Measurements from ENCODE around the gene RPRD1B. TPM values are rescaled to one million over a fixed set of nuclear protein-coding genes. Genes with fewer than 3 reads are reported as not detected.

Gene RPRD1B
- total and polyA plus RNA-seq, 2 of the 8 experiments (the other 6 are each of a cell fraction or from before 2014, with no cell fraction given) = 10.3 to 20.9 TPM

- no peak overlapping the region for H3K4me2 ChIP-seq (ENCODE audit: insufficient read depth in 1 of 2, low read depth in 2 of 2, low read length in 2 of 2)
- TF ChIP-seq SRF (IDR thresholded peaks at IDR 0.05; ENCODE audit: low read depth, low read length) = no peak
- no peak for TF ChIP-seq POLR2A (IDR thresholded peaks at IDR 0.05; ENCODE audit: control extremely low read depth in 1 of 2, low read depth in 2 of 2, low read length in 2 of 2)
- no peak for TF ChIP-seq FOSL1 (IDR thresholded peaks at IDR 0.05; ENCODE audit: insufficient read depth, low read depth, low read length)
- no peak for TF ChIP-seq SIRT6 (IDR thresholded peaks at IDR 0.05; ENCODE audit: low read length)
- no peak for TF ChIP-seq YY1 (IDR thresholded peaks at IDR 0.05; ENCODE audit: low read depth, low read length)
- no peak for TF ChIP-seq ATF3 (IDR thresholded peaks at IDR 0.05; ENCODE audit: insufficient read depth, low read depth, low read length)
- no peak for TF ChIP-seq ASH2L (IDR thresholded peaks at IDR 0.05; ENCODE audit: low read length)
- TF ChIP-seq EGR1 (IDR thresholded peaks at IDR 0.05; ENCODE audit: borderline replicate concordance, low read depth, low read length) = no peak
- no peak for TF ChIP-seq RBBP5 (IDR thresholded peaks at IDR 0.05; ENCODE audit: borderline replicate concordance, low read depth, low read length)
- TF ChIP-seq RFX5 (IDR thresholded peaks at IDR 0.05; ENCODE audit: borderline replicate concordance, low read depth, low read length) = no peak
- no peak for TF ChIP-seq SUZ12 (IDR thresholded peaks at IDR 0.05; ENCODE audit: low read length)
- TF ChIP-seq ZNF274 (IDR thresholded peaks at IDR 0.05; ENCODE audit: borderline replicate concordance, extremely low read depth, low read length) = no peak
- no peak for TF ChIP-seq NANOG (IDR thresholded peaks at IDR 0.05; ENCODE audit: insufficient read depth, low read depth, low read length, poor library complexity, severe bottlenecking)
- TF ChIP-seq SP4 (IDR thresholded peaks at IDR 0.05; ENCODE audit: low read length) = no peak
- no peak for TF ChIP-seq TBP (IDR thresholded peaks at IDR 0.05; ENCODE audit: low read depth, low read length)
These were observed 4.1 kb upstream of the RPRD1B start for GRCh38 chr20:38029453-38029852.

More at GRCh38 chr20:38029453-38029852, 4.1 kb upstream of the RPRD1B start:
- H2BK120ac ChIP-seq (replicated peaks; ENCODE audit: low read depth, low read length) = no peak overlapping the region
- peaks cover 14% of the 10 kb centered on the region for H3K79me1 ChIP-seq (ENCODE audit: low read depth, low read length)
- peaks cover 4 to 93% of the 10 kb centered on the region in 2 experiments for H3K79me2 ChIP-seq (ENCODE audit: control insufficient read depth in 1 of 2, insufficient read depth in 2 of 2, low read length in 2 of 2)
- peaks cover 13% of the 10 kb centered on the region for H3K23me2 ChIP-seq (ENCODE audit: low read depth, low read length)
- H3K9me3 ChIP-seq (ENCODE audit: insufficient read depth in 2 of 2, low read depth in 1 of 2, low read length in 1 of 2) = no peaks in the 10 kb centered on the region
- H4K5ac ChIP-seq (ENCODE audit: insufficient read length, low read depth, low read length) = no peak overlapping the region
- H3K4ac ChIP-seq (replicated peaks; ENCODE audit: insufficient read length, low read depth, low read length) = no peak overlapping the region
- H2BK5ac ChIP-seq (ENCODE audit: low read depth, low read length) = no peak overlapping the region
- peaks cover 2 to 7% of the 10 kb centered on the region in 2 experiments for H4K20me1 ChIP-seq (replicated peaks in 1 of 2; ENCODE audit: control insufficient read depth in 1 of 2, insufficient read depth in 2 of 2, low read length in 2 of 2)
- DNase-seq (ENCODE audit: low read depth in 1 of 2, low spot score in 2 of 2) (no peak), FAIRE-seq (no peak)
- no peaks in the 10 kb centered on the region for H3K36me3 ChIP-seq (ENCODE audit: control insufficient read depth in 2 of 4, insufficient read depth in 4 of 4, low read length in 3 of 4)
- H3K56ac ChIP-seq (replicated peaks; ENCODE audit: insufficient read length, low read depth, low read length) = no peak overlapping the region
- no peak overlapping the region for H2BK20ac ChIP-seq (ENCODE audit: low read length)
- H3K4me1 ChIP-seq (replicated peaks in 1 of 4; ENCODE audit: control insufficient read depth in 3 of 4, insufficient read depth in 4 of 4, low read length in 3 of 4) = peaks cover 0 to 7% (median 3%) of the 10 kb centered on the region in 4 experiments; a peak in 5 of 7 replicates
- H4K8ac ChIP-seq (ENCODE audit: extremely low read depth, insufficient read depth, low read length) = no peak overlapping the region
- H2BK15ac ChIP-seq (ENCODE audit: low read length) = no peak overlapping the region
- no peak overlapping the region for H3K18ac ChIP-seq (ENCODE audit: extremely low read depth, low read length)
- no peak overlapping the region for H3K14ac ChIP-seq (ENCODE audit: insufficient read length)
- H3K23ac ChIP-seq (ENCODE audit: insufficient read length) = no peak overlapping the region
- H3K27ac ChIP-seq (ENCODE audit: low read depth, low read length) = no peak overlapping the region
- ChIA-PET POLR2A (ENCODE audit: partially characterized antibody) (interaction anchor here (0.7 to 1.4 kb wide), 4 partner anchors 12 to 65 kb away, joined by 3 to 5 read pairs (median 4); no protein-coding TSS in a partner anchor), CTCF (ENCODE audit: partially characterized antibody) (interaction anchor here (1.1 to 1.7 kb wide), 3 partner anchors 28 to 37 kb away, joined by 3 to 5 read pairs (median 3); no protein-coding TSS in a partner anchor)
- no peak overlapping the region for H3K4me3 ChIP-seq (ENCODE audit: extremely low read depth in 1 of 4, insufficient read depth in 2 of 4, low read depth in 3 of 4, low read length in 4 of 4)
- no peak overlapping the region for H3K9ac ChIP-seq (replicated peaks in 1 of 4; ENCODE audit: extremely low read depth in 1 of 4, low read depth in 3 of 4, low read length in 3 of 4)
- H2BK12ac ChIP-seq (ENCODE audit: low read depth, low read length) = no peak overlapping the region
- H2AFZ ChIP-seq (ENCODE audit: low read length) = no peak overlapping the region
- WGBS, 2 experiments (ENCODE audit: extremely low coverage in 1 of 2, insufficient coverage in 1 of 2, insufficient read length in 1 of 2, insufficient replicate concordance in 2 of 2, low coverage in 1 of 2, low lambda C conversion rate in 2 of 2, missing lambda C conversion rate in 1 of 2) = 87% methylated on average over 3 of the region's 3 CpGs; no CpG with 5 or more reads in 1 of the 2 experiments
- no peak overlapping the region for H4K91ac ChIP-seq (replicated peaks; ENCODE audit: insufficient read length, low read length)
- no peaks in the 10 kb centered on the region for H3K27me3 ChIP-seq (replicated peaks in 1 of 4; ENCODE audit: control insufficient read depth in 3 of 4, extremely low read depth in 1 of 4, insufficient read depth in 3 of 4, low read length in 3 of 4)
- no peak overlapping the region for H2AK5ac ChIP-seq (ENCODE audit: low read depth, low read length)
